ENCODE results near the gene ETV1. TPM values are rescaled to one million over a fixed set of nuclear protein-coding genes. Genes with fewer than 3 reads are reported as not detected.

ETV1 gene
- total RNA-seq, 1 donor from 2014 or later: 0.26 TPM

DNA sequence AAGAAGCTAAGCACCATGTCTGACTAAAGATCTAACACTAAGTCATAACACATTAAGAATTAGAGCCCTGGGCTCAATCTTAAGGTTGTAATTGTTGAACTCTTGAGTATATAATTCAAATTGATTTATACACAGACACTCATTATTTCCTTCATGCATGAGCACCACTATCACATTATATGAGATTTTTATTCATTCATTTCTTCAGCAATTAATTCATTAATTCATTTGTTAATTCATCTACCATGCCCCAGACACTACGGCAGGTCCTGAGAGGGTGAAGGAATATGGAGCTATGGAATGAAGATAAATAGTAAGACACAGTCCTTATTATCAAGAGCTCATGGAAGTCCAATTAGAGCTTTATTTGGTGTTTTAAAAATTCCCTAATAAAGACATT, 41.9 kb downstream of the ETV1 start:
- TF ChIP-seq, protein P1, sequence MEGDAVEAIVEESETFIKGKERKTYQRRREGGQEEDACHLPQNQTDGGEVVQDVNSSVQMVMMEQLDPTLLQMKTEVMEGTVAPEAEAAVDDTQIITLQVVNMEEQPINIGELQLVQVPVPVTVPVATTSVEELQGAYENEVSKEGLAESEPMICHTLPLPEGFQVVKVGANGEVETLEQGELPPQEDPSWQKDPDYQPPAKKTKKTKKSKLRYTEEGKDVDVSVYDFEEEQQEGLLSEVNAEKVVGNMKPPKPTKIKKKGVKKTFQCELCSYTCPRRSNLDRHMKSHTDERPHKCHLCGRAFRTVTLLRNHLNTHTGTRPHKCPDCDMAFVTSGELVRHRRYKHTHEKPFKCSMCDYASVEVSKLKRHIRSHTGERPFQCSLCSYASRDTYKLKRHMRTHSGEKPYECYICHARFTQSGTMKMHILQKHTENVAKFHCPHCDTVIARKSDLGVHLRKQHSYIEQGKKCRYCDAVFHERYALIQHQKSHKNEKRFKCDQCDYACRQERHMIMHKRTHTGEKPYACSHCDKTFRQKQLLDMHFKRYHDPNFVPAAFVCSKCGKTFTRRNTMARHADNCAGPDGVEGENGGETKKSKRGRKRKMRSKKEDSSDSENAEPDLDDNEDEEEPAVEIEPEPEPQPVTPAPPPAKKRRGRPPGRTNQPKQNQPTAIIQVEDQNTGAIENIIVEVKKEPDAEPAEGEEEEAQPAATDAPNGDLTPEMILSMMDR (IDR thresholded peaks at IDR 0.05; ENCODE audit: insufficient read depth, low read length, severe bottlenecking): no peak
- no peaks in the 10 kb centered on the region for H3K36me3 ChIP-seq (ENCODE audit: control insufficient read depth, insufficient read depth, low read length)
- DNase-seq (ENCODE audit: low read depth): no peak
- no peak for FAIRE-seq
- no peaks in the 10 kb centered on the region for H3K27me3 ChIP-seq (ENCODE audit: control insufficient read depth, insufficient read depth, low read length)
- H3K4me3 ChIP-seq (ENCODE audit: low read depth, low read length): no peak overlapping the region

DNA sequence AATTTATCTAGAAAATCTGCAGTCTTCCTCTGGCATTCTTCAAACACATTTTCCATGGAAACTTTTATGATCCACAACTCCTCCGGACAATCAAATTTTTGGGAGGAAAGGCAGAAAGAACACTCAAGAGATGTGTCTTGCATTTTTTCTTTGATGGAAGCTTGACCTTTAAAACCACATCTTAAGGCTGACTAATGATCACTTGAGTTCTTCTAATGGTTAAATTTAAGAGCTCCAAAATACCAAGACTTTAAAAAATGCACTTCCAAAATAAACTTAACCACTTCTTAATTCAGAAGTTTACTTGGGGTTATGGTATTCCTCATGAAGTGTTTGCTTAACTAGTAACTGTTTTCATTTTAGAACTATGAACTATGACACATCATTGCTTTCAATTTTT, 43.3 kb downstream of the ETV1 start:
- H3K36me3 ChIP-seq (ENCODE audit: control insufficient read depth, insufficient read depth, low read length): no peaks in the 10 kb centered on the region
- DNase-seq (ENCODE audit: low read depth) (no peak), FAIRE-seq (no peak)
- TF ChIP-seq, protein P1 (IDR thresholded peaks at IDR 0.05; ENCODE audit: insufficient read depth, low read length, severe bottlenecking): no peak
- H3K4me3 ChIP-seq (ENCODE audit: low read depth, low read length): no peak overlapping the region
- H3K27me3 ChIP-seq (ENCODE audit: control insufficient read depth, insufficient read depth, low read length): no peaks in the 10 kb centered on the region

DNA sequence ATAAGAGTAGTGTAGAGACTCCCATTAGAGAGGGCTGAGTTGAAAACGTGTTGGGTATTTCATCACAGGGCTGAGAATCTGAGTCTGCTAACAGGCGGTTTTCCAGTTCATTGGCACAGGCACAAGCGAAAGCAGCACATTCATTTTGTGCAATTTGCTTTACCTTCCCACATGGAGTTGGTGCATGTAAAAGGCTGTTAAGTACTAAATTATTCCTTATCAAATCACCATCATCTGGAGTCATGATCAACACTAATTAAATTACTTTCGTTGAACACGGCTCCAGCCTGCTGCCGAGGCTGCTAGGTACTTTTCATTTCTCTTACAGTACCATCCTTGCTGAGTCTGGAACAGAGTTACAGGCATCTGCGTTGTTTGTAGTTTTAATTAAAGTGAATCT, 43.8 kb downstream of the ETV1 start:
- Histone ChIP-seq H3K4me3 (ENCODE audit: low read depth, low read length) (no peak overlapping the region), H3K36me3 (ENCODE audit: control insufficient read depth, insufficient read depth, low read length) (no peaks in the 10 kb centered on the region), H3K27me3 (ENCODE audit: control insufficient read depth, insufficient read depth, low read length) (no peaks in the 10 kb centered on the region)
- TF ChIP-seq, protein P1 (IDR thresholded peaks at IDR 0.05; ENCODE audit: insufficient read depth, low read length, severe bottlenecking): no peak
- FAIRE-seq: no peak
- DNase-seq (ENCODE audit: low read depth): no peak

DNA sequence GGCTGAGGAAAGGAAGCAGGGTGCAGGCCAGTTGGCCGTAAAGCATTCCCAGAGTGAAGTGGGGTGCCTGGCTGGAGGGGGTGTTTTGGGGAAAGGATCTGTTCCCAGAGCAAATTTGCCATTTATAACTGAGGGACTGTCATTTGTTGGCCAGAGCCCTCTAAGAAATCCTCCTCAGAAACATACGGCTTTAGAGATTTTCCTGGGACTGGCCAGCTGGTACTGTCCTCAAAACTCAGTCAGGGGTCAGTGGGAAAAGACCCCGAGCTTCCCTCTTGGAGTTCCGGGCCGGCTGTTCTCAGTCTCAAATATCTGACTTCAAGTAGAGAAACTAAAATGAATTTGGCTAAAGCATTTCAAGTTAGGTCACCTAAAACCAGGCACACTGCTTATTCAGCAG, 55.9 kb downstream of the ETV1 start:
- TF ChIP-seq, protein P1 (IDR thresholded peaks at IDR 0.05; ENCODE audit: insufficient read depth, low read length, severe bottlenecking): no peak
- no peak for FAIRE-seq

DNA sequence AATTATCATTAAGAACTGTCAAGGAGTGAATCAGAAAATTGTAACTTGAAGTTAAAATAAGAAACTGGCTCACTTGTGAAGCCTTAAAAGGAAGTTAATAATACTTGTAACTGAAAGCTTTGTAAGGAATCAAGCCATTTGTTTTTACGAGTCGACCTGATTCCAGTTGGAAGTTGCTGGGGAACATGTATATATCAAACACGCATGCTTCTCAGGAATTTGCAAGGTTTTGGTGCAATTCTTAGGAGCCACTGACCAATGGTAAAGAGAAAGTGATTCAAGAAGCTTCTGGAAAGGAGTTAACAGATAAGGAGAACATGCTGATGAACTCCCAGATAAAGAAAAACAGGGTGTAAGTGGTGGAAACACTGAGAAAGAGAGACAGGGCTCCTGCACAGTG, 56.4 kb downstream of the ETV1 start:
- Histone ChIP-seq H3K27me3 (ENCODE audit: control insufficient read depth, insufficient read depth, low read length) (no peaks in the 10 kb centered on the region), H3K4me3 (ENCODE audit: low read depth, low read length) (no peak overlapping the region), H3K36me3 (ENCODE audit: control insufficient read depth, insufficient read depth, low read length) (no peaks in the 10 kb centered on the region)
- FAIRE-seq: no peak
- TF ChIP-seq, protein P1 (IDR thresholded peaks at IDR 0.05; ENCODE audit: insufficient read depth, low read length, severe bottlenecking): no peak
- DNase-seq (ENCODE audit: low read depth): no peak

More for the DNA sequence above, 55.9 kb downstream of the ETV1 start:
- no peaks in the 10 kb centered on the region for H3K36me3 ChIP-seq (ENCODE audit: control insufficient read depth, insufficient read depth, low read length)
- DNase-seq (ENCODE audit: low read depth): no peak
- H3K4me3 ChIP-seq (ENCODE audit: low read depth, low read length): no peak overlapping the region
- no peaks in the 10 kb centered on the region for H3K27me3 ChIP-seq (ENCODE audit: control insufficient read depth, insufficient read depth, low read length)

DNA sequence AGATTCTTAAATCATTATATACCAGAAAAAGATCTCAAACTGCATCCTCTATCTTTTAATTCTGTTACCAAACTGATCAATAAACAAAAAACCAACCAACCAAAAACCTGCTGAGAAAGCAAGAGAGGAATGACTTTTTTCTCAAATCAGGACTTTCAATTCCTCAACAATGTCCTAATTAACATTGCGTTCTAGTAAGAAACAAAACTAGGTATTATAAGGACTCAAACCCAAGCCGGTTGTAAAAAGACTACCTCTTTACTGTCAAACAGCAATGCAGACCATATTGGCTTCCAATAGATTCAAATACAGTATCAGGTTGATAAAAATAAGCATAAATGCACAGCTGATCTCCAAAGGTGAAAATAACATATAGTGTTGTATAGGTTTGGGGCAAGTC, 57.3 kb downstream of the ETV1 start:
- FAIRE-seq (no peak), DNase-seq (ENCODE audit: low read depth) (no peak)
- TF ChIP-seq, protein P1 (IDR thresholded peaks at IDR 0.05; ENCODE audit: insufficient read depth, low read length, severe bottlenecking): no peak
- Histone ChIP-seq H3K27me3 (ENCODE audit: control insufficient read depth, insufficient read depth, low read length) (no peaks in the 10 kb centered on the region), H3K36me3 (ENCODE audit: control insufficient read depth, insufficient read depth, low read length) (no peaks in the 10 kb centered on the region), H3K4me3 (ENCODE audit: low read depth, low read length) (no peak overlapping the region)
